HUDEP-2 (cell line): ENCODE data around the gene LRRC55.

Experiments
- DNase-seq, 76 experiments: peaks; one replicate each; lab custom pipeline; 2025; ENCODE audit not compliant: unreplicated experiment in 76 of 76; lab: John Stamatoyannopoulos, UW

LRRC55 gene

DNA sequence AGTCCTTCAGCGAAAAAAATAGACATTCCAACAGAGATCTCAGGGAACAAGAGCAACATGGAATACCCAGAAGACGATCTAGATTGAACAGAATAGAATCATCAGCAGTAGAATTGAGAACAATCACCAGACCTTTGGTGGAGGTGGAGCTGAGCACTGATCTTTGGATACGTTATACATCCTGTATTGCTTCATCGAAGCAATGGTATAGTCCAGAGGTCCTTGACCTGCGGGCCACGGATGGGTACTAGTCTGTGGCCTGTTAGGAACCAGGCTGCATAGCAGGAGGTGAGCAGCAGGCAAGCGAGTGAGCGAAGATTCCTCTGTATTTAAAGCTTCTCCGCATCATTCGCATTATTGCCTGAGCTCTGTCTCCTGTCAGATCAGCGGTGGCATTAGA, 17.6 kb downstream of the LRRC55 start:
- DNase-seq, result no peak

DNA sequence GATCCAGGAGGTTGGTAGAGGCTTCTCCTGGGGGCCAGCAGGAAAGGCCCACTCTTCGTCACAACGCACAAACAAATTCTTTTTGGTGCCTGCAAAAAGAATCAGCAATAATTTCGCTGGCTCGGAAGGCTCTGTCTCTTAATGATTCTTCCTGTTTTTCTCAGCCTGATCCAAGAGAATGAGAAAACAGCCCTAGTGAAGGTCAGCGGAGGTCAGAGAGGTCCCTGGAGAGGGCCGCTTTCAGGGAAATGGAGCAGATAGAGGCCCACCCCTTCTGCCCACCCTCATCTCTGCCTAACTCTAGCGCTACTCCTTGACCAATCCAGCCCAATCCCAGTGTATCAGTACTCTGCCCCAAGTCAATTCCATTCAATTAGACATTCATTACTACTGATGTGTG, 19.2 kb downstream of the LRRC55 start:
- DNase-seq, result no peak

DNA sequence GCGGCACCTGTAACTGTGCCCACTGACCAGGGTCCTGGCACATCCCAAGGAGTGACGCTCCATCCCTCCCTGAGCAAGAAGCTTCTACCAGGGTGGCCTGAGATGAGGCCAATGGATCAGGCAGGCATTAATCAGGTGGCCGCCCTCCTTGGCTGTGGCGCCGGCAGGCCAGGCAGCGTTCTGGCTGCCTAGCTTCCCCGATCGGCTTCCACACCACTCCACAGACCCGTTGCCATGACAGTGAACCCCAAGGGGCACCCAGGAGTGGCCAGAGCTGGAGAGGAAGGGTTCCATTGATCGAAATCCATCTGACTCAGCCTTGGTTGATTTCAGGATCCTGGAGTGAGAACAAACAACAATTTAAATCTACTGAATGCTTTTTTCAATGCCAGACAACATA, 20.5 kb downstream of the LRRC55 start:
- no peak for DNase-seq

DNA sequence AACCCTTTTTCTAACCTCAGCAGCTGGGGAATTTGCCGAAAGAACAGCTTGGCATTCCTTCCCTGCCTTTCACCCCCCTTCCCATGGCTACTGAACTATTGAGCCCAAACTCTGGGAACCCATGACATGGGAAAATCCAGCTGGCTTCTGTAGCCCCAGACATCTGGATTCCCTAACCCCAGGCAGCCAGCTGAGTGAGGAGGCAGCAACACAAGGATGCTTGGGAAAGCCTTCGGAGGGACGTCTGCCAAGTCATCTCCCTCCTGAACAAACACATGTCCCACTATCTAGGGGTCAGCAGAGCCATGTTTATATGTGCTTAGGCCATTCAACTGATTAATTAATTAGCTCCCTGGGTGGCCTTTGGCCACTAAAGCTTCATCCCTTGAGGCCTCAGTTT, 21.6 kb downstream of the LRRC55 start:
- no peak for DNase-seq

DNA sequence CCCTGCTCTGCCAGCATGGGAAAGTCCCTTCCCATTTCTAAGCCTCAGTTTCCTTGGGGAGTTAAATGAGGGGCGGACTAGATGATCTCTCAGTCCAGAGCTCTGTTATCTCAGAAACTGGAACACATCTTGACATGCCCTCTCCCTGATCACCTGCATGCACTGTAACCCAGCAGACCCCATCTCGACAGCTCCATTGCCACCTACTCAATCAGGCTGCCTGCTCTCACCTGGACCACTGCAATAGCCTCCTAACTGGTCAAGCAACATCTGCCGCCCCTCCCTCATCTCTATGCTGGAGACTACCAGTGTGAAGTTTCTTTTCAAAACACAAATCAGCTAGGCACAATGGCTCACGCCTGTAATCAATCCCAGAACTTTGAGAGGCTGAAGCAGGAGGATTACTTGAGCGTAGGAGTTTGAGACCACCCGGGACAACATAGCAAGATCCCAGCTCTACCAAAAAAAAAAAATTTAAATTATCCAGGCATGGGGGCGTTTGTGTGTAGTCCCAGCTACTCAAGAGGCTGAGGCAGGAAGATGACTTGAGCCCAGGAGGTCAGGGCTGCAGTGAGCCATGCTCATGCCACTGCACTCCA, 22.2 kb downstream of the LRRC55 start:
- DNase-seq, result no peak

DNA sequence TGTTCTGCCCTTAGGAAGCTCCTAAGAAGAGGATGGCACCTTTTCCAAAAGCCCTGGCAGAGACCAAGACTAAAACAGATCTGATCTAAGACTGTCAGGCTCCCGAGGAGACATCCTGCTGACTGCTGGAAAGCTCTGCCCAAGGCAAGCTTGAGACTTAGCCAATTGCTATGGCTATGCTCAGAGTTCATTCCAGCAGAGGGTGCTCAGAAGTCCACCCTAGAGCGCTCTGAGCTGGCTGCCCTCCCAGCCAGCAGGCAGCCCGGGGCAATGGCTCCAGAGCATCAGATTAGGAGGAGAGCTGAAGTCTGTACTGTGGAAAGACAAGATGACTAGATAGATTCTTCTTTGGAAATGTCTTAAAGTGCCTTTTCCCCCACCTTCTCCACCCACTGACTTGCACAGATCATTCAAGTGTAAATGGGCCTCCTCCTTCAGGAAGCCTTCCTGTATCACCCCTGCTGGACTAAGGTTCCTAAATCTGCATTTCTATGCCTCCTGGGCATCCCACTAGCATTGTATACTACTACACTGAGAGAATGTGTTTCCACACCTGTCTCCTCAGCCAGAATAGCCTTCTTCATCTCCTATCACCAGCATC, 23.4 kb downstream of the LRRC55 start:
- peak in 2 of 76 experiments; percentile 3 to 5 for DNase-seq

DNA sequence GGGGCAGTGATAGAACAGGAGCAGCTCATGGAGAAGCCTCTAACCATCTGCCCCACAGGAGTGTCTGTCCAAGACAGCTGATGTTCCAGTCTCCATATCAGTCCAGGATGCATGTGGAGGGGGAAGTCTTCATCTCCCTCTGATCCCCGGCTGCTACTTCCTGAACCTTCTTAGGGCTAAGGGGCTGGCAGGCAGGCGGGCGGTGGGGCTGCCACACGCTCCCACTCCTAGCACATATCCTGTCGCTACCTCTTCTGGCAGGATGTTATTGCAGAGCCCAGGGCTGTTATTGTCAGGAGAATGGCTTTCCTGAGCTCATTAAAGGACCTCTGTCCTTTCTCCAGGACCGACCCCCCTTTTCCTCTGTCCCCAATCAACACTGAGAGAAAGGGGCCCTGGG, 25.4 kb downstream of the LRRC55 start:
- no peak for DNase-seq

DNA sequence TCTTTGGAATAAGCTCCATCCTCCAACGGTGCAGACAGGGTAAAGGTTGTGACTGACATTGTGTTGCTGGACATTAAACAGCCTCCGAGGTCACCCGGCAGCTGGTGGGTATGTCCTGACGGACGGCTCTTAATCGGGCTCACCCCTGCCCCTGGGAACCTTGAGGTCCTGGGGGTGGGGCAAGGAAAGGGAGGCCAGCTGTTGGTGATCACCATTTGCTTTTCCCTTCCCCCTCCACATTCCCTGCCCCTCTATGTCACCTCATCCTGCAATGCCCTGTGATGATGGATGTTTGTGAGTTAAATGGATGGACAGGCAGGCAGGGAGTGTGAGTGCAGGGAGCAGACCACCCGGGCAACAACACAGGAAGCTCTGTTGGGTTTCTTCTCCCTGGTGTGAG, 29.0 kb downstream of the LRRC55 start:
- DNase-seq, result no peak

DNA sequence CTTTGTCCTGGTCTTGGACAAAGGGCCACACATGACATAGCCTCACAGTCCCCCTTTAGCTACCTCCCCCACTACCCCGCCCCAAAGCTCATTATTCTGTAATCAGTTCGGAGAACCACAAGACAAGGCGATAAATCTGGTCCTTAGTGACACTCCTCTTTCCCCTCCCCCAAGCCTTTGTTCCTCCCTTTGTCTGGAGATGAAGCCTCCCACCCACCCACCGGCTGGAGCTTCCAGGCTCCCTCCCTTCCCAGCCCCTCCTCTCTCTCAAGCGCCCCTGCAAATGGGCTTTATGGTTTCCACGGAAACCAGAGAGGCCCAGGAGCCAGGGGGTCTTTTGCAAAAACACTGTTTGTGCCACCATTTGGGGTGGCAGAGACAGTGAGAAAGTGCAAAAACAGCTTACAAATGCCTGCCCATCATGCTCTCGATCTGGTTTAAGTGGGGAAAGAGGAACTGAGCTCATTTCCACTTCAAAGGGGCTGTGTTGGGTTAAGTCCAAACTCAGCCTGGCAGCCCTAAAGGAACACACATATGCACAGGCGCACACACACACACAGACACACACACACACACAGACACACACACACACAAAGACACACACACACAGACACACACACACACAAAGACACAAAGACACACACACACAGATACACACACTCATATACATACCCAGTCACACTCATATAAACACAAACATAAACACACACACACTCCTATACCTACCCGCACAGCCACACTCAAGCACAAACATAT, 31.8 kb downstream of the LRRC55 start:
- DNase-seq, result no peak

DNA sequence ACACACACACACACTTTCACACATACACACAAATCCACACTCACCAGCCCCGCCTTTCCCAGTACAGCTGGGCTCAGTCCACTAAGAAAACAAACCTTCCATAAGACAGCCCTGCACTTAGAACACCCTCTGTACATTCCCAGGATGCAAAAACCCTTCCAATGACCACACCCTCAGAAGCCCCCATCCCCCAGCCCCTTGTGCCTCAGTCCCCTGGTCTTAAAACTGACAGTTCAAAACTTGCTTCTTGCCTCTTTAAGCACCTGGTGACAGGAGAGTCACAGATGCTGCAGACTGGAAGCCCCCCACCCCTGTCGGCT, 32.3 kb downstream of the LRRC55 start:
- DNase-seq, result no peak

DNA sequence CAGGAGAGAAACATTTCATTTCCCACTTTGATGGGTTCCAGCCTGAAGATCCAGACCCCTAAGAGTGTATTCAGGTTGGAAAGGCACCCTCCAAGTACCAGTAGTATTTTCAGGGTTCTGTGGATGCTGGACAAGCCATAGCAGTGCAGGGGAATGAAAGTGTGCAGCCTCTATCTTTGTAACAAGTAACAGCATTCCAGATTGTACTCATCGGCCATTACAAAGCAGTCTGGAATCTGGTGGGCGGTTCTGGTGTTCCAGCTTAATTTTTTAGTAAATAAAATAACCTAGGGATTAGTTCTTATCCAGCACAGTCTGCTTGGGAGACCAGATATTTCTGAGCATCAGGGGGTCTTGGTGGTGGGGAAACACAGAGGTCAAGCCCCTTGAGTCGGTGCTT, 32.7 kb downstream of the LRRC55 start:
- DNase-seq, result no peak

DNA sequence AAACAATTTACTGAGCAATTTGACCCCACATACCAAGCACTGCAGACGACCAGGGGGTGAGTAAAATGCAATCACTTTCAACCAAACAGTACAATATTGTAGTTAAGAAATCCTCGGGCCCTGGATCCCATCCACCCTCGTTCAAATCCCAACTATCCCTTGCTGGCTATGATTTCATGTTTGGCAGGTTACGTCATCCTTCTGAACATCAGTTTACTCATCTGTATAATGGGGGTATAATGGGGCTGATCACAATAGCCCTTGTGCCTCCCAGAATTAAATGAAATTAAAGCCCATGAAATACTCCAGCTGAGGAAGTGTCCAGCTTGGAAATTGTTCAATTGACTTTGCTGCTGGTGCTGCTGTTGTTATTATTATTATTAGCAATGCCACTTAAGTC, 34.7 kb downstream of the LRRC55 start:
- no peak for DNase-seq

DNA sequence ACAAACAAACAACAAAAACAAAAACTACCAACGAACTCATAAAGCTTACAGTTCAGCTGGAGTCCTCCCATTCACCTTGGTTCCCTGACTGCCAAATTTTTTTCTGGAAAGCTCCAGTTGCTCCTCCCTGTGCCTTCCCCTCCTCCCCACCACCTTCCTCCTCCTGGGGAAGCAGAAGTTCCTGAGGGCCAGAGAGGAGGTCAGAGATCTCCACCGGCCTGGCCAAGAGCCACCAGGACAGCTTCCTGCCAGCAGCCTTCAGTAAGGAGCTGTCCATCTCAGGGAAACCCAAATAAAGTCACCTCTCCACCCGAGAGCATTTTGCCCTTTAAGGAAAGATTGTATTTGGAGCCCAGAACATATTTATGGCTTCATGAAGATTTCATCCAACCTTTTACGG, 35.3 kb downstream of the LRRC55 start:
- DNase-seq, result no peak

DNA sequence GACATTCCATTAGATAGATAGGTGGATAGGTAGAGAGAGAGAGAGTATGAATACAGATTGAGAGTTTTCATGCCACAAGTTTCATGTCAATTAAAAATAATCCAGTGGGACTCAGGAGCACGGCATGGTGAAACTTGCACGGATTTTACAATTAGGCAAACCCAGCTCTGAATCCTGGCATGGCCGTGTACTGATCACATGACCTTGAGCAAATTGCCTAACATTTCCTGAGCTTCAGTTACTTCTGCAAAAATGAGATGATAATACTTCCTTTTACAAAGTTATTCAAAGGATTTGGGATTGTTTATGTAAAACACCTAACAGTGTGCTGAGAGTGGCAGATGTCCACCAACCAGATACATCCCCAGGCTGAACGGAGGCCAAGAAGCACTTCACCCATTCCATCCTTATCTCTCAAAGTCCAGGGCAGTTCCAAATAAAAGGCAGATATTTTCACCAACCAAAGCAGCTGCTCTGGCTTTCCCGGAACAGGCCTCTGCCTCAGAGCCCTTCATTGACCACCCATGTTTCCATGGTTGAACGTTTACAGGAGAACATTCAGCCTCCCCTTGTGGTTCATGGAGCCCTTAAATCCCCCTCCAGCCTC, 37.4 kb downstream of the LRRC55 start:
- no peak for DNase-seq

DNA sequence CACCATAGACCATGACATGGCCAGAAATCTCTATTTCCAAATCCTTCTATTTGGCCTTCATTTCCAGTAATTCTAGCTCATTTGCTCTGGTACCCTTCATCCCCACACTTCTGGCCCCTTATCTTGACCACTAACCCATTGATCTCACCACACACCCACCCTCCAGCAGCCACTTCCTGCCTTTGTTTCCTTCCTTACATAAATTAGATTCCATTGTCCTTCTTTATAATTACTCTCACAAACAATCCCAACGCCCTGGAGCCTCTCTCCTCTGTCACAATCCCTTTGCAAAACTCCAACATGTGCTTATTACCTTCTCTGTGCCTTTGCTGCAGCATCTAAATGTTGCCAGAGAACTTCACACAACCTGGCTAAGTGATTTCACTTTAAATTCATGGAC, 40.5 kb downstream of the LRRC55 start:
- DNase-seq, result no peak

DNA sequence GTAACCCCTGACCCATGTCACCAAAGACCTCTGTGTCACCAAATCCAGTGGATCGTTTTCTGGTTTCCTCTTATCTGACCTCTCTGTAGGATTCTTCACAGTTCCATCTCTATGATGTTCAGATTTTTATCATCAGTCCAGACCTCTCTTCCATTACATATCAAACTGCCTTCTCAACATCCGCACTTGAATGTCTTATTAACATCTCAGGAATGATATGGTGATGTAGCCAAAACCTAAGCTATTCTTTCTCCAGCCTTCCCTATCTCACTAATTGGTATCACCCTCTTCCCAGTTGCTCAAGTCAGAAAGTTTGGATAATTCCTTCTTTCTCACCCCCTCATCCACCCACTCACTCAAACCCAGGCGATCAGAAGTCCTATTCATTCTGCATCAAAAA, 41.8 kb downstream of the LRRC55 start:
- DNase-seq, result no peak

DNA sequence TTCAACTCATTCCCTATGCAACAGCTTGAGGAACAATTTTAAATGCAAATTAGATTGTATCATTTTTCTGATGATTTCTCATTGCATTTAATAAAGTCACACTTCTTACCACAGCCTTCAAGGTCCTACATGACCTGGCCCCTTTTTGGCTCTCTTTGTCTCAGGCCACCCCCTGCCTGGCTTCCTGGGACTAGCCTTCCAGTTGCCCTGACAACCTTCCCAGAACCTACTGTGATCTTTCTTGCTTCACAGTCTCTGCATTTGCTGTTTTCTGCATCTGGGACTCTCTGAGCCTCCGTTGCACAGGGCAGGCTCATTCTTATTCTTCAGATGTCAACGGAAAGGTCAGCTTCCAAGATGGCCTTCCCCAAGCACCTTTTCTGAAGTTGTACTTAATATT, 42.4 kb downstream of the LRRC55 start:
- DNase-seq, result no peak

DNA sequence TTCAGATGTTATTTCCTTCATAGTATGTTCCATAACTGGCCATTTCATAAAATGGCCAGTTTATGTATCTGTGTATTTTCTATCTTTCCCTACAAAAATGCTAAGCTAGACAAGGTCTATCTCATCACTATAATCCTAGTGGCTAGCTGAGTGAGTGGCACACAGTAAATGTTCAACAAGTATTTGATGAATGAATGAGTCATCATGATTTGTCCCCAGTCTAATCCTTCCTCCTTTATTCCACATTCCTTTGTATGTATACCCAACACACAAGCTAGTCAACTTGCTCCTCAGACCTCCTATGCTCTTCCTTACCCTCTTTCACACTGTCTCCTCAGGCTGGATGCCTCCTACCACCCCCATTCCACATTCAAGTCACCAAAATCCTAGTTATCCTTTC, 42.8 kb downstream of the LRRC55 start:
- DNase-seq, result no peak

DNA sequence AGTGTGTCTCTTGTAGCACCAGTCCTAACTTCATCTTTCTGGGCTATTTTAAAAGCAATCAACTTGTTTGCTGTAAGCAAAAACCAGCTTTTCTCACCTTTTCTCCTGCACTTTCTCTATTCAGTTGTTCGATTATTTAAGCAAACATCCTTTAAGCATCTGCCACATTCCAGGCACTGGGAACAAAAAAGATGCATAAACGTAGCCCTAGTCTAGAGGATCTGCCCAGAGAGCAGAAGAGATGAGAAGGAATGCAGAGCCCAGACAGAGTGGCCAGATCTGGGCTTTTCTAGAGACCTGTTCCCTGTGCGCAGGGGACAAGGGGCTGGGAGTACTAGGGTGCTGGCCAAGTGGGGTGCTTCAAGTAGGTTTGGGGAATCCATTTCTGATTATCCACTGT, 46.8 kb downstream of the LRRC55 start:
- no peak for DNase-seq

DNA sequence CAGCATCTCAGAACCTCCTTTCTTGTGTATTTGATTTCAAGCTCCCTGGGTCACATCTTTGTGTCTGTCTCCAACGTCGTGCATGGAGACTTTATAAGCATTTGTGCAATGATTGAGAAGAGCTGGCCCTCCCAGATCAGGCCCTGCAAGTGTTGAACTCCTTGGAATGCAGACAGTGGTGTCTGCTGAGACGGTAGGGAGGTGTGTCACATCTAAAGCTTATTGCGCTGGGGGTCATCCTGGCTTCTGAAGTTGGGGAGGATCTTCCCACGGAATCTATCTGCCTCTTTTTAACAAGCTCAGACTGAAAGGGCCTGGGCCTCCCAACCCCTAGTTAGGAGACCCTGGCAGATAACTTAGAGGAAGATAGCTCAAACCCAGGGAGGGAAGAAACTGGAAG, 48.6 kb downstream of the LRRC55 start:
- no peak for DNase-seq

DNA sequence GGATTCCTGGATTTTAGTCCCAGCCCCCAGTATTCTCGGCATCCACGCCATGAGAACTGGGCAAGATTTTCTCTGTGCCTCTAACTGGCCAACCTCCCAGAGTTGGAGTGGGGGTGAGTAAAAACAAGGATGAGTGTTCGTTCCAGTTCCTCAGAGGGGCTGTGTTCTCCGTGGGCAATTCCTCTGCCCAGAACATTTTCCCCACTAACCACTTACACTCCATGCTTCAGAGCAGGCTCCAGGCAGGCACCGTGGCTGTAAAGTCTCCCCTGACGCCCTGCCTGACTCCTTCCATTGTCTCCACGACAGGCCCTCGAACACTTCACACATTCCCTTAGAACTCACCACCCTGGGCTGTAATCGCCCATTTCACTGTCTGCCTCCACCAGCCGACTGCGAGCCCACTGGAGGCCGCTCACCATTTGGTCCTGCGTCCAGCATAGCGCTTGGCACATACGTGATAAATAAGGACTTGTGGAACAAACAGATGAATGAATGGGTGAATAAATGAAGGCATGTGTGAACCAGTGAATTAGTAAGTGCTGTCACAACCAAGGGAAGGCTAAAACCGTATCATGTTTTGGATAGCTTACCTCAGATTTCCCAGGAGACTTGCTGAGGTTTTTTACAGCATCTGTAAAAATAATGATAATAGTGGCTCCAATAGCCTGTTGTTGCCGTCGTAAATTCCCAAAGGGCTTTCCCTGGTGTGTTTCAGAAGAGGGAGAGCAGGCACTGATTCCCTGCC, 49.2 kb downstream of the LRRC55 start:
- DNase-seq, result no peak
